Epithelial cell of proximal tubule (primary cell): Measurements from ENCODE around the gene TEAD3. TPM values are rescaled to one million over a fixed set of nuclear protein-coding genes. Genes with fewer than 3 reads are reported as not detected.
"Not testable (repeated sequence)": the region's sequence is repeated elsewhere in the genome, so short reads cannot be mapped to it uniquely, and the experiment has no call there.

Experiments
- DNase-seq: peaks from one replicate; pipeline ENCODE4 v3.0.0-alpha.2; 2011; ENCODE audit warnings: low read depth
- H3K4me3 ChIP-seq: 2 replicates; pipeline ENCODE4 v1.5.1; 2011; ENCODE audit warnings: low read depth, mild to moderate bottlenecking, low read length
- CTCF ChIP-seq: conservative IDR thresholded peaks from 2 replicates; pipeline ENCODE4 v1.5.1; 2012; ENCODE audit warnings: low read depth, mild to moderate bottlenecking, low read length
- total RNA-seq: library from RNA; depleted of rRNA; stranded (reverse); fragments of >200 nt; gene quantifications from 2 replicates; pipeline ENCODE4 v1.2.3, GENCODE V29; 2015

The TEAD3 gene
- total RNA-seq, 1 donor from 2014 or later: 19.1 TPM

- no peak overlapping the region for H3K4me3 ChIP-seq
- TF ChIP-seq CTCF: no peak
These were observed 22.6 kb upstream of the TEAD3 start for GRCh38 chr6:35519313-35520015.

GRCh38 chr6:35518566-35519312 is 21.9 kb upstream of the TEAD3 start:
- no peak for DNase-seq
- TF ChIP-seq CTCF: no peak
- H3K4me3 ChIP-seq: no peak overlapping the region

More at GRCh38 chr6:35519313-35520015, 22.6 kb upstream of the TEAD3 start:
- DNase-seq: no peak

GRCh38 chr6:35517978-35518377 is 21.1 kb upstream of the TEAD3 start:
- not testable (repeated sequence) for DNase-seq, H3K4me3 ChIP-seq

GRCh38 chr6:35516712-35517111 is 19.8 kb upstream of the TEAD3 start:
- DNase-seq: no peak
- TF ChIP-seq CTCF: no peak
- H3K4me3 ChIP-seq: no peak overlapping the region

GRCh38 chr6:35515939-35516338 is 19.1 kb upstream of the TEAD3 start:
- not testable (repeated sequence) for H3K4me3 ChIP-seq, DNase-seq

GRCh38 chr6:35514587-35514986 is 17.7 kb upstream of the TEAD3 start:
- DNase-seq: no peak
- TF ChIP-seq CTCF: no peak
- no peak overlapping the region for H3K4me3 ChIP-seq

GRCh38 chr6:35512740-35513139 is 15.9 kb upstream of the TEAD3 start, which contains the start of gene TULP1:
TULP1 (minus strand) TSS chr6:35512896; CDS start chr6:35512858, 38 bp downstream.
- DNase-seq: no peak
- TF ChIP-seq CTCF: no peak
- no peak within 1 kb of the TSS for H3K4me3 ChIP-seq

GRCh38 chr6:35512006-35512405 is 15.1 kb upstream of the TEAD3 start:
- DNase-seq: no peak
- no peak for TF ChIP-seq CTCF
- H3K4me3 ChIP-seq: no peak overlapping the region
